GM11168 (cell line): ENCODE data around the gene CALY.

ENCODE experiments used
- in situ Hi-C: fragments of 300-500 bp; cut with MboI; formaldehyde crosslinking; loops from one replicate; pipeline ENCODE4 v1.12.0; 2022; ENCODE audit warnings: low sequenced_read_pairs; ENCODE audit not compliant: unreplicated experiment

The CALY gene

GRCh38 chr10:133295426-133296320, 41.0 kb downstream of the CALY start:
- in situ Hi-C loops: no loop called here

GRCh38 chr10:133294189-133294588, 42.5 kb downstream of the CALY start:
- in situ Hi-C loops: no loop called here

- in situ Hi-C loops: no loop called here
These were observed 42.9 kb downstream of the CALY start for GRCh38 chr10:133293810-133294119.

- in situ Hi-C loops: no loop called here
These were observed 43.5 kb downstream of the CALY start for GRCh38 chr10:133292919-133293809.

- in situ Hi-C loops: no loop called here
These were observed 46.9 kb downstream of the CALY start for GRCh38 chr10:133289761-133290160.

- in situ Hi-C loops: no loop called here
These were observed 48.7 kb downstream of the CALY start for GRCh38 chr10:133287832-133288500.

- in situ Hi-C loops: no loop called here
These were observed 50.3 kb downstream of the CALY start for GRCh38 chr10:133286366-133286765.

- in situ Hi-C loops: no loop called here
These were observed 51.5 kb downstream of the CALY start for GRCh38 chr10:133285217-133285616.

- in situ Hi-C loops: no loop called here
These were observed 52.8 kb downstream of the CALY start for GRCh38 chr10:133283931-133284330.

GRCh38 chr10:133282846-133283390, 53.8 kb downstream of the CALY start:
- in situ Hi-C loops: no loop called here

- in situ Hi-C loops: no loop called here
These were observed 54.9 kb downstream of the CALY start for GRCh38 chr10:133281628-133282372.

GRCh38 chr10:133281084-133281483, 55.6 kb downstream of the CALY start:
- in situ Hi-C loops: no loop called here

GRCh38 chr10:133280391-133281059, 56.2 kb downstream of the CALY start:
- in situ Hi-C loops: no loop called here

- in situ Hi-C loops: no loop called here
These were observed 57.1 kb downstream of the CALY start for GRCh38 chr10:133279326-133280226.

- in situ Hi-C loops: no loop called here
These were observed 58.0 kb downstream of the CALY start for GRCh38 chr10:133278577-133279265.

GRCh38 chr10:133277993-133278576, 58.6 kb downstream of the CALY start:
- in situ Hi-C loops: no loop called here

GRCh38 chr10:133277277-133277992, 59.3 kb downstream of the CALY start:
- in situ Hi-C loops: no loop called here
